ENCODE results near the gene GABRG3. TPM values are rescaled to one million over a fixed set of nuclear protein-coding genes. Genes with fewer than 3 reads are reported as not detected.

The GABRG3 gene
- not detected for total RNA-seq
- long read RNA-seq = 0 reads

DNA sequence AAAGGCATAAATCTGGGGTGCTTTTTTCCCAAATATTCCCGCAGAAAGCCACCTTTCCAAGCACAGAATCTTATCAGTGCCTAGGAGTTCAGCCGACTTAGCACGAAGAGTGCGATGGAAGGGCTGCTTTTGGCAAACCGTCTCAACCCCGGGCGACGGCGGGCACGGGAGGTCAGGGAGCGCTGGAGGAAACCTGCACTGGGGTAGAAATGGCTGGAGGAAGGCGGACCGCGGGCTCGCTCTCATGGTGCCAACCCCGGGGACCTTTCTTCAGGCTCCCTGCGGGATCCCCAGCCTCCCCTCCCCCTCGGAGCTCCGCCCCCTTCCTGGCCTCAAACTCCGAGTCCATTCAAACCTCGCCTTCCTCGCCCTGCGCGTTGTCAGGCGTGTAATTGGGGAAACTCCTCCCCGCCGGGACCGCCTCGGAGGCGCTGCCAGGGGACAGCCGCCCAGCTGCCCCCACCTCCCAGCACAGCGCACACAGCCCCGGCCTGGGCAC, at the start of gene GABRG3:
Gene GABRG3, plus strand, starts transcription at position 470 of the 499 bp plus-strand sequence.
- no peak for DNase-seq
- ATAC-seq = no peak
- intact Hi-C loops (cut with micrococcal nuclease) = no loop called here

DNA sequence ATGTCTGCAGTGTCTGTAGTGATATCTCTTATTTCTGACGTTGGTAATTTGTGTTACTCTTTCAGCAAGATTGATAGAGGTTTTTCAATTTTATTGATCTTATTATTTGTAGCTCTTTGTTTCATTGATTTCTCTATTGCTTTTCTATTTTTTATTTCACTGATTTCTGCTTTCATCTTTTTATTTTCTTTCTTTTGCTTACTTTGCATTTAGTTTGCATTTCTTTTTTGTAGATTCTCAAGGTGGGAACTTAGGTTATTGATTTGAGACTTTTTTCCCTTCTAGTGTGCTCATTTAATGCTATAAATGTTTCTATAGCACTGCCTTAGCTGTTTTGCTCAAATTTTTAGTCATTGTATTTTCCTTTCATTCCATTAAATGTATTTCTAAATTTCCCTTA, 49.5 kb upstream of the GABRG3 start:
- intact Hi-C loops (cut with micrococcal nuclease) = no loop called here
- DNase-seq (no peak), ATAC-seq (no peak)

DNA sequence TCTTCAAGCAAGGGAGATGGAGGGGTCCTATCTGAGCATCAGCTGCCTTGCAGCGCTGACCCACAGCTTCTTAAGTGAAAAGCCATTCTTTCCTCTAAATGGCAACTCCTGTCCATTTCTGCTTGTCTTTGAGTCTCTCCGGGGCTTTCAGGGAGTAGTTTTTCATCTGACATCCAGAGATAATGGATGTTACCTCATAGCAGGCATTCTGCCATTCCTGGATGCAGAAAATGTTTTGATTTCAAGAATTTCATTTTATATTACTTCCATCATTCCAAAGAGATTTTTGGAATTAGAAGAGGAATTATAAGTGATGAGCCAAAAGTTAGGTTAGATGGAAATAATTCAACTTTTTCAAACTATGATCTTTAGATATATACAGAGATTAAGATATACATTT, 44.9 kb upstream of the GABRG3 start:
- DNase-seq = no peak
- no peak for ATAC-seq
- intact Hi-C loops (cut with micrococcal nuclease) = no loop called here

DNA sequence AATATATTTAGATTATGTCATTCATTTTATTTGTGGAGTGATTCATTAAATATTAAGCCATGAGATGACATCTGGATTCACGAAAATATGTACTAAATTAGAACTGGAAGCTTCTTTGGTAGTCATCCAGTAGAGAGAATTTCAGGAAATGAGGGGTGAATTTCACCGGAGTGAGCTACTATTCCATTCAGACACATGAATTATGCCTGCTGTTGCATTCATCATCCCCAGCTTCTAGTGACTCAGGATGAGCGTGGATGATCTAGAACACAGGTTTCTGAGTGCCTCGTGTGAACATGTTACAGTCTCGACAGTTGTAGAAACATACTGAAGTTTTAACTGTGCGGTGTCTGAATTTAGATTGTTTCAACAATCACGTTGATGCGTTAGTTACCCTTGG, 42.9 kb upstream of the GABRG3 start:
- ATAC-seq = no peak
- DNase-seq = no peak
- intact Hi-C loops (cut with micrococcal nuclease) = no loop called here

DNA sequence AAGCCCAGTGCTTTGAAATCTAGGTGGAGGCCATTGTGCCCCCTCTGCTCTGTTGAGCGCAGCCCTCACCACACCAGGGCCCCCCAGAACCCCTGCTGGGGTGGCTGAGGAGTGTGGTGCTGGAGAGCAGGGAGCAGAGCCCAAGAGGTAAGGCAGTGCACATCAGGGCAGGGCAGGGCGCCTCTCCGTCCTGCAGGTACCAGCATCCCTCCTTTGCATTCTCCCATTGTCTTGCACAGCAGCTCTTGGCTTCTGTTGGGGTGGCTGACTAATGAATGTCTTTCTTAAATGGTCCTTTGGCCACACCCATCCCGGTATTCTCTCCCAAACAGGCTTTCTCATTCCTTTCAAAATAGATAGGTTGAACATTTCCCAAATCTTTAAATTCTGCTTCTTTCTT, 41.4 kb upstream of the GABRG3 start:
- DNase-seq (no peak), ATAC-seq (no peak)
- intact Hi-C loops (cut with micrococcal nuclease) = no loop called here

DNA sequence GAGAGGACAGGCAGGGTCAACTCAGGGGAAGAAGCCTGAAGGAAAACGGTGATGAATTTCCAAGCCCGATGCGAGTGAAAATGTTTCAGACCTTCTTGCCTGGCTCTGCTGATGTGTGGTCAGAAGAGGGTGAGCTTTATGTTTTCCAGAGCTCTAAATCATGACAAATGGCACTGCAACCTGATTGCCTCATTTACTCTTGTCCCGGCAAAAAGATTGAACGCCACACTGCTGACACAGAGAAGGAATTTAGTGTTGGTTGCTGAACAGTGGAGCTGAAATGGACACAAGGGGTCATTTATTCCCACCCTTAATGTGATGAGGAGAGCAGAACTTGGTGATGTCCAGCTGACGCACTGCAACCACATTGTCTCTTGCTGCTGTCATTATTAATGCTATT, 36.1 kb upstream of the GABRG3 start:
- intact Hi-C loops (cut with micrococcal nuclease) = no loop called here
- ATAC-seq = no peak
- DNase-seq = no peak

DNA sequence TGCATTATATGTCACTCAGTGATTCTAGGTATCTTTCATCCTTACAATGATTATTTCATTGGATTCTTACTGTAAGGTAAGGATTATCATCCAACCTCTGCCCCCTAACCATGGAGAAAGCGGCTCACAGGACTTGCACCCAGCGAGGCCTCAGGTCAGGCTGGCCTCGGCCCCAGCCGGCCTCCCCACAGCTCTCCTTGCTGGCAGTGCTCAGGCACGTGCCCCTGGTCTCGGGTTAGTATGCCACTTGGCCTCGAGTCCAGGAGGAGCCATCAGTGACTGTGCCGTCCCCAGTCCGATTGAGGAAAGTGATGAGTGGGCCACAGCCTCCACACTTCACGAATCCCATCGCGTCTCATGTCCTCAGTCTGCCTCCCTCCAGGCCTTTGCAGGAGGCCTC, 35.7 kb upstream of the GABRG3 start:
- ATAC-seq (no peak), DNase-seq (no peak)
- intact Hi-C loops (cut with micrococcal nuclease) = no loop called here

DNA sequence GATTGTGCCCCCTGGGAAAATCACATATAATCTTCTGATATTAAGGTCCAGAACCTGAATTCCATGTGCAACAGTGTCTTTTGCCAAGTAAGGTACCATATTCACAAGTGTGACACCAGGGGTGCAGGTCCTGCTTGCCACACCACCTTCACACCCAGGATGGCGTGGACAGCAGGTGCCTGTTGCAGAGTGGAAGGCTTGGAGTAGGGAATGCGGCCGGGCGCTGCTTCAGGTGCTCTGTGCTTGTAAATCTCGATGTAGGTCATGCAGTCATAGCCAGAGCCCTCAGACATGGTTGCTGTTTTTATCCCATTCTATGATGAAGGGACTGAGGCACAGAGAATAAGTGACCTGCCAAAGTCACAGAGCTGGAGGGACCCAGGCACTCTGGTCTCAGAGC, 34.5 kb upstream of the GABRG3 start:
- DNase-seq (no peak), ATAC-seq (no peak)
- intact Hi-C loops (cut with micrococcal nuclease) = no loop called here

DNA sequence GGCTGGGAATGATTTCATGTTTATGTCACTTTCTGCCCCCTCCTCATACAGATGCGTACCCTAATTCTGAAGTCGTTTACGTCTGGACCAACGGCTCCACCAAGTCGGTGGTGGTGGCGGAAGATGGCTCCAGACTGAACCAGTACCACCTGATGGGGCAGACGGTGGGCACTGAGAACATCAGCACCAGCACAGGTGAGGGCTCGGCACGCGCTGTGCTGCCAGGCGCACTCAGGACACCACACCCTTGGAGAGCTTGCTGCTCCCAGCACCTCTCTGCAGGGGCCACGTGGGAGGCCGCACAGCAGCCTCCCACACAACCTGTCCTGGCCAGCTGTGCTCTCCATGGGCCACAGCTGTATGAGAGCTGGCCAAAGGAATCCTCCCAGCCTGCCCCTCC, 33.8 kb upstream of the GABRG3 start:
- DNase-seq = no peak
- intact Hi-C loops (cut with micrococcal nuclease) = no loop called here
- no peak for ATAC-seq

DNA sequence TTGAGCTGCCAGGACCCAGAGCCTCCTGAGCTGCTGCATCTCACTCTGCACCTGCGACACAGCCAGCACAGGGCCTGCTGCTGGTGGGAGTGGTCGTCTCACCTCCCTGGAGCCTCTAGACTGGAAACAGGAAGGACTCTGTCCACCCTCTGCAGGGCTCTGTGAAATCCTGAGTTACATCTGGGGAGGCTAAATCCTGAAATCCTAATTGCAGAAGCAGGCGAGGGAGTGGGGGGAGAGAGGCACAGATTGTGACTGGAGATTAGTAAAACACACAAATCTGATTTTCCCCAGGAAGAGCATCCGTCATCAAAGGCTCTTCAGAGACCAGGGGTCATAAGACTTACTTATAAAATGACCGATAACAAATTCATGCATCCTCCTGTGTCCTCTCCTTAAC, 31.6 kb upstream of the GABRG3 start:
- intact Hi-C loops (cut with micrococcal nuclease) = no loop called here
- DNase-seq (no peak), ATAC-seq (no peak)

DNA sequence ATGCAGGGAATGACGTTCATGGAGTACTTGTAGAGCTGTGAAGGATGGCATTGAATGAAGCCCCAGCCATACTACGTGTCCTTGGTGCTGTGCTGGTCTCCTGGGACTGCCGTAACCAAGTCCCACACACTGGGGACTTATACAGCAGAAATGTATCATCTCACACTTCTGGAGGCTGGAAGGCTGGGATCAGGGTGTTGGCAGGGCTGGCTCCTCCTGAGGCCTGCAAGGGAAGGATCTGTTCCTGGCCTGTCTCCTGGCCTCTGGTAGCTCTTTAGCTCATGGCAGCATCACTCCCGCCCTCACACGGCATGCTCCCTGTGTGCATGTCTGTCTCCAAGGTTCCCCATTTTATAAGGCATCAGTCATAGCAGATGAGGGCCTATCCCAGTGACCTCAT, 29.5 kb upstream of the GABRG3 start:
- ATAC-seq (no peak), DNase-seq (no peak)
- intact Hi-C loops (cut with micrococcal nuclease) = no loop called here

DNA sequence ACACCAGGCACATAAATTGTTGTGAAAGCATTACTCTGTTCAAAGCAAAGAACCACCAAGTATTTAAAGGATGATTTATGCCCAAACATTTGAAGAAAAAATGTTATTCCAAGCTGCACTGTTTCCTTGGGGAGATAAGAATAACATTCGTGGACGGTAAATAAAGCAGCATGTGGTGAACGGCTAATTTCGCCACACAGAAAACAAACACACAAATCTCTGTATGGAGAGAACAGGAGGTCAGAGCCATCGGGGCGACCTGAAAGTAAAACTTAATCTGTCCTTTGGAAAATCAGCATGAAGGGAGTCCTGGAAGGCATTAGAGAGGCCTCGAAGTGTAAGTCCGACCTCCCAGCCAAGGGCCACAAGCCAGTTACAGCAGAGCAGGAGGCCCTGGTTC, 27.1 kb upstream of the GABRG3 start:
- DNase-seq (no peak), ATAC-seq (no peak)
- intact Hi-C loops (cut with micrococcal nuclease) = no loop called here

DNA sequence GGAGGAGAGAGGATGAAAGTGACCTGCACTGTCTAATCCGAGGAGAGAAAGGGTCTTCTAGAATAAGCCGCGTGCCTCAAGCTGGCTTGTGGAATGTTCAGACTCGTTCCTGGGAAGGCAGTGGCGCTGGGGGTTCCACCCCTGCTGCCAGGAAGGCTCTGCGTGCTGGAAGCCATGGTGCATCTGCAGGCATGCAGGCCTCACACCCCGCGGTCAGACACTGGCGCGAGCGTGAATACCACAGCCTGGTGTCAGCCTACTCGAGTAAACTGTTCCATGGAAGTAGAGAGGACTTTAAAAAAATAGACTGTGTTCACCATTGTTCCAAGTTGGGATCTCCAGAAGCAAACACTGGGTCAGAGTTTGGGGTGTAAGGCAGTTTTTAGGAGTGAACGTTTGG, 25.9 kb upstream of the GABRG3 start:
- intact Hi-C loops (cut with micrococcal nuclease) = no loop called here
- ATAC-seq = no peak
- no peak for DNase-seq

DNA sequence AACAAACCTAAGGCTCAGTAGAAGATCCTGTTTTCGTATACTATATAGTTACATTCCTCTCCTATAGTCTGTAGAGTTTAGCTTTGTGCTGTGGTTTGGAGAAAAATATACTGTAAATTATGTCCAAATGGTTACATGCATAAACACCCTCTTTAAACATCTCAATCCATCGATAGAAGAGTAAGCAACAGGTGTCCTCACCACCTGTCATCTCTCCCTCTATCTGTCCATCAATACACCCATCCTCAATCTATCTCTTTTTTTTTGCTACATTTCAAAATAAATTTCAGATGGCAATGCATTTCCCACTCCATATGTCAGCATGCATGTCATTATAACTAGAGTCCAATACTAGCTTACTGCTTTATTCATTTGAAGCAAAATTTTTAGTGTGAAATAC, 21.0 kb upstream of the GABRG3 start:
- intact Hi-C loops (cut with micrococcal nuclease) = no loop called here
- DNase-seq = no peak
- ATAC-seq = no peak

DNA sequence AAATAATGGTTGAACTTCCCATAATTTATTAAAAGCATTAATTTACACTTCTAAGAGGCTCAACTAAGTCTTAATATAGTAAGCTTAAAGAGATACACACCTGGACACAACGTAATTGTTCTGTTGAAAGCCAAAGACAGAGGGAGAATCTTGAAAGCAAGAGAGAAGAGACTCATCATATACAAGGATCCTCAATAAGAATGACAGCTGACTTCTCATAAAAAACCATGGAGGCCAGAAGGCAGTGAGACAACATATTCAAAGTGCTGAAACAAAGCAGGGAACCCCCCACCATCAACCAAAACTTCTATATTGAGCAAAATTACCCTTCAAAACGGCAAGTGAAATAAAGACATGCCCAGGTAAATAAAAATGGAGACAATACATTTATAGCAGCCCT, 16.6 kb upstream of the GABRG3 start:
- ATAC-seq (no peak), DNase-seq (no peak)
- intact Hi-C loops (cut with micrococcal nuclease) = no loop called here

DNA sequence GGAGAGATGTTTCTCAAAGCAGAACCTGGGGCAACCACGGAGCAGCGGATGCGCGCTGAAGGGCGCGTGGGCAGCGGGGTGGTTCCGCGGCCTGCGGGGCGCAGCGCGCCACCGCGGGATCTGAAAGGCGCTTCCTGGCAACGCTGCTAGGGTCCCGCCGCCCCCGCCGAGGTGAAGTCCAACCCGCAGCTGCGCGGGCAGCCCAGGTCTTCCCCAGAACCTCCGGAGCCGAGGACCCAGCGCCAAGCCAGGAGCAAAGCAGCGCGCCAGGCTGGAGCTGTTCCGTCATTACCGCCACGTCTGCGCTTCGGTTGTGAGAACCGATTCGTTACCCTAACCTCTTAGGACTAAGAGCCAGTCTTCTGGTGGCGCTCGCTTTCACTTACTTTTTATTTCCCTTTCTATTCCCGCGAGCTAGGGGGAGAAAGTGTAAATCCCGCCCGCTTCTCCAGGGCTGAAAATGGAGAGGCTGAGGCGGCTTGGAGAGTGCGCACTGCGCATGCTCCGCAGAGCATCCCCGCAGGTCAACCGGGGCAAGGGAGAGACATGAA, 3.2 kb upstream of the GABRG3 start:
- intact Hi-C loops (cut with micrococcal nuclease) = no loop called here
- DNase-seq (no peak), ATAC-seq (no peak)

DNA sequence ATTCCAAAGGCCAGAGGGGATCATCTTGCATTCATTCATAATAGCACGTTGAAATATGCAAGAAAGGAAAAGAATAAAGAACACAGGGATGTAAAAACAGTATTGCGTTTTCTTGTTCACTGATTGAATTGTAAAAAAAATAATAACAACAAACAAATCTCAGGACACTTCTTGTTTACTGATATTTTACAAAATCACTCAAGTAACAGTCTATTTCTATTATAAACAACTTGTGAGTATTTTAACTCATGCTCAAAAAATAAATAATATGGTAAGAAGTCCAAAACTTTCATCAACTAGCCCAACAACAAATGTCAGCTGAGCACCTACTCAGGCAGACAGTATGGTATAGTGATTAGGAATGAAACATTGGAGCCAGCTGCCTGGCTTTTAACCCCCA, 2.2 kb upstream of the GABRG3 start:
- intact Hi-C loops (cut with micrococcal nuclease) = no loop called here
- ATAC-seq (no peak), DNase-seq (no peak)

DNA sequence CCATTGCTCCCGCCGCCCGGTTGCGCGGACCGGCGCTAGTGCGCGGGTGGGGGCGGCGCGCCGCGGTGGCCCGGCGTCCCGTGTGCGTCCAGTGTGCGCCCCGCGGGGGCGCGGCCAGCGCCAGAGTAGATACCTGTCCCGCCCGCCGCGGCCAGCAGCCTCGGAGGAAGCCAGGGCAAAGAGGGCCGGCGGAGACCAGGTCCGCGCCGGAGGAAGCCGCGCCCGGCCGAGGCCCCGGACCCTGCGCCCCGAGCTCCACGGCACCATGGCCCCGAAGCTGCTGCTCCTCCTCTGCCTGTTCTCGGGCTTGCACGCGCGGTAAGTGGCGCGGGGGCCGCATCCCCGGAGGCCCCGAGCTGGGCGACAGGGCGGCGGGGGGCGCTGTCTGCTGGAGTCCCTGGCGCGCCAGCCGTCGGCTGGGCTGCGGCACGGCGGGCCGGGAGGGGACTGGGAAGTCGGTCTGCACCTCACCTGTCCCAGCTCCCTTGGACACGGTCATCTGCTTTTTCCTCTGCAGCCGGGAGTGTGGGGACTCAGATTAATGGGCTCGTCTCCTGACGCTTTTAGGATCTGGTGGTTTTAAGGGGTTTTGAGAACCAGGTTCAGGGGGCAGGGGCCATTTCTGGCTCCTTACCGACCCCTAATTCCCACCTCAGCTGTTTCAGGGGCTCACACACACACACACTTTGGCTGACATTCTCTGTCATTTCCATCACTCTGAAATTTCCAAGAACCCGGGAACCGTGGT, 464 bp downstream of the GABRG3 start:
- intact Hi-C loops (cut with micrococcal nuclease) = no loop called here
- ATAC-seq (no peak), DNase-seq (no peak)

DNA sequence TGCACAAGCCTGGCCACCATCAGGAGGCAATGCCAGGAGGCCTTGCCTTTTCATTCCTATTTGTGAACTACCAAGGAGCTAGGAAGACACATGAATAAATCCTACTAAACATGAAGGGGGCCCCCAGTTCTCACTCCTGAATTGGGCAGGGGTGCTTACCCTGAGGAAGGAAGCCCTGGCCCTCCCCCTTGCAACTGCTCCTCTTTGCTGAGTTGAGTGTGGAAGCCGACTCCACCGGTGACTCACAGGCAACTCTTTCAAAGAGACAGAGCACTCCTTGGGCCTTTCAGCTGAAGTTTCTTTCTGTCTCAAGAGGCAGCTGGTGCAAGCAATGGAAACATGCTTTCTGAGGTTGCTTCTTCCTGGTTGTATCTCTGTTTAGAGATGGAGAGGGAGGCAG, 1.7 kb downstream of the GABRG3 start:
- DNase-seq = no peak
- ATAC-seq = no peak
- intact Hi-C loops (cut with micrococcal nuclease) = no loop called here

DNA sequence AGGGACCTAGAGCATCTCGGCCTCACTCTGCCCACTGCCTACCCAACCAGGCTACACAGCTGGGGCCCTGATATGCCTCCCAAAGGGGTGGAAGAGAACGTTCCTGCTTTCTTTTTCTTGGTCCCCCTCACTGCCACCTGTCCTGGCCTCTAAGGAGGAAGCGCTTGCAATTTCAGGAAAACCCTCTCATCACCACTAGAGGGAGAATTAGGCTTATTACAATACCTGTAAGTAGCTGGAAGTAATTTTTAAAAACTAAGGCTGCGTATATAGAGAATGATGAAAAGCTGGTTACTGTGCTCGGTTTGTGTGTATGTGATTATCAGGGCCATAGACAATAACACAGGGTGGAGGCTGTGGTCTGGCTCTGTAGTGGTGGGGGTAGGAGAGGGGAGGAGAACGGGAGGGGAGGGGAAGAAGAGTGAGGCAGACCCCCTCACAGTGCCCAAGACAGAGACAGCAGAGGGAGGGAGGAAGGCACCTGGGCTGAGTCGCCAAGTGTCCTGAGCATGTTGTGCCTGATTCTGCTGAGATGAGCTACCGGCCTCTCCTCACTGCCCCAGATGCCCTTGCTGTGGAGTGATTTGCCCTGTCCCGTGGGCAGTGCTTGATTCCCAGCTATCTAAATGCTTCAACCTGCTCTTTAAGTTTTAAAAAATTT, 3.3 kb downstream of the GABRG3 start:
- ATAC-seq = no peak
- no peak for DNase-seq
- intact Hi-C loops (cut with micrococcal nuclease) = no loop called here

DNA sequence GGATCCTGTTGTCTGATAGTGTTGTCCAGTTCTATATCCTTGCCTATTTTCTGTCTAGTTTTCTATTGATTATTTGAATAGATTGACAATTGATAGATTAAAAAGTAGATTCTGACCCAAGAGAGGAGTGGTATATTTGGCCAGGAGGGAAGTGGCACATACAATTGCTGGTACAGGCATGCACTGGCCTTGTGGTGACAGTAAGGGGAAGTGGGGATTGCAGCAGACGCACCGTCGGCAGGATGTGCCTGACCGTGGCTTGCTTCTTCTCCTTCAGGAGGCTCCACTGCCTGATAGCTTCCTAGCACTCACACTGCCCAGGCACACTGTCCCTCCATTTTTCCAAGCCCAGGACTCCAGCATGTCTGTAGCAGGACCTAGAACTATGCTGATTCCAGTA, 10.5 kb downstream of the GABRG3 start:
- DNase-seq = no peak
- intact Hi-C loops (cut with micrococcal nuclease) = loop anchor here (10.0 kb wide), 1 partner anchor 733 kb away; no protein-coding TSS in a partner anchor
- ATAC-seq = no peak

All from left ventricle myocardium superior (tissue), 1 donor.